DOHH2 (cell line): ENCODE results near the gene ATP2B2.

Experiments
- H3F3A ChIP-seq: fragments of 200-600 bp; sonication (generic), shearing (Covaris generic); 2 replicates; pipeline ENCODE4 v1.6.0; 2016; ENCODE audit warnings: antibody characterized with exemption, mild to moderate bottlenecking; ENCODE audit not compliant: control insufficient read depth, insufficient read depth
- H3K27ac ChIP-seq: fragments of 200-600 bp; sonication (generic); 2 replicates; pipeline ENCODE4 v1.5.1; 2014; ENCODE audit warnings: low read depth, mild to moderate bottlenecking, low read length, moderate library complexity
- H3K27me3 ChIP-seq: fragments of 200-600 bp; sonication (generic); 2 replicates; pipeline ENCODE4 v1.6.1; 2014; ENCODE audit warnings: mild to moderate bottlenecking, low read length, mixed read lengths; ENCODE audit not compliant: control insufficient read depth
- H3K36me3 ChIP-seq: fragments of 200-600 bp; sonication (generic); 2 replicates; pipeline ENCODE4 v1.6.1; 2014; ENCODE audit warnings: mild to moderate bottlenecking, low read length, moderate library complexity, mixed read lengths; ENCODE audit not compliant: control insufficient read depth
- H3K4me1 ChIP-seq: fragments of 200-600 bp; sonication (generic); 2 replicates; pipeline ENCODE4 v1.6.1; 2014; ENCODE audit warnings: mild to moderate bottlenecking, low read length, mixed read lengths; ENCODE audit not compliant: control insufficient read depth
- H3K4me2 ChIP-seq: fragments of 200-600 bp; sonication (generic); 2 replicates; pipeline ENCODE4 v1.6.0; 2014; ENCODE audit warnings: mild to moderate bottlenecking, low read length, moderate library complexity
- H3K4me3 ChIP-seq: fragments of 200-600 bp; sonication (generic); 2 replicates; pipeline ENCODE4 v1.5.1; 2014; ENCODE audit warnings: mild to moderate bottlenecking, low read length, mixed read lengths
- H3K79me2 ChIP-seq: fragments of 200-600 bp; sonication (generic); 2 replicates; pipeline ENCODE4 v1.6.1; 2014; ENCODE audit warnings: mild to moderate bottlenecking, low read length, mixed read lengths; ENCODE audit not compliant: control insufficient read depth
- H3K9me2 ChIP-seq: fragments of 200-600 bp; sonication (generic); replicated peaks from 2 replicates; pipeline ENCODE4 v1.6.1; 2014; ENCODE audit warnings: mild to moderate bottlenecking, low read length, mixed read lengths; ENCODE audit not compliant: control insufficient read depth
- H3K9me3 ChIP-seq: fragments of 200-600 bp; sonication (generic); 2 replicates; pipeline ENCODE4 v1.6.1; 2014; ENCODE audit warnings: antibody characterized with exemption, low read length, mixed read lengths; ENCODE audit not compliant: control insufficient read depth, insufficient read depth
- H4K20me1 ChIP-seq: fragments of 200-600 bp; sonication (generic); 2 replicates; pipeline ENCODE4 v1.6.0; 2014; ENCODE audit warnings: low read depth, mild to moderate bottlenecking, antibody characterized with exemption, low read length, moderate library complexity; ENCODE audit not compliant: control insufficient read depth, insufficient read depth
- CTCF ChIP-seq: fragments of 200-600 bp; sonication (generic); IDR thresholded peaks from one replicate; pipeline ENCODE4 v1.5.1; 2014; ENCODE audit warnings: antibody characterized with exemption, mild to moderate bottlenecking, low read depth, low read length; ENCODE audit not compliant: poor library complexity, severe bottlenecking
- EZH2phosphoT487 ChIP-seq: fragments of 200-600 bp; sonication (generic); IDR thresholded peaks from 2 replicates; pipeline ENCODE4 v1.6.1; 2017; ENCODE audit warnings: borderline replicate concordance, mild to moderate bottlenecking, antibody characterized with exemption, low read length, moderate library complexity, mixed read lengths

The ATP2B2 gene

GRCh38 chr3:10417847-10418246, 87.5 kb downstream of the ATP2B2 start:
- Histone ChIP-seq H3K4me1 (peaks cover 6% of the 10 kb centered on the region; the same call in 1 of the 2 replicates), H3K79me2 (no peaks in the 10 kb centered on the region), H3K9me2 (no peaks in the 10 kb centered on the region), H4K20me1 (no peaks in the 10 kb centered on the region), H3K27me3 (0 out of 2 replicates have a peak, but pooled peaks cover 6% of the 10 kb centered on the region), H3K4me2 (no peak overlapping the region), H3K4me3 (no peak overlapping the region), H3F3A (no peaks in the 10 kb centered on the region), H3K9me3 (no peaks in the 10 kb centered on the region), H3K27ac (no peak overlapping the region), H3K36me3 (no peaks in the 10 kb centered on the region)
- no peak for TF ChIP-seq EZH2phosphoT487
- TF ChIP-seq CTCF = no peak

GRCh38 chr3:10416730-10417300, 88.6 kb downstream of the ATP2B2 start:
- 0 out of 2 replicates have a peak, but pooled peaks cover 4% of the 10 kb centered on the region for H3K27me3 ChIP-seq
- H3K79me2 ChIP-seq = no peaks in the 10 kb centered on the region
- no peaks in the 10 kb centered on the region for H3K36me3 ChIP-seq
- H3K9me3 ChIP-seq = no peaks in the 10 kb centered on the region
- TF ChIP-seq CTCF = no peak
- TF ChIP-seq EZH2phosphoT487 = no peak
- H3K4me2 ChIP-seq = no peak overlapping the region
- peaks cover 6% of the 10 kb centered on the region; the same call in 1 of the 2 replicates for H3K4me1 ChIP-seq
- H3K9me2 ChIP-seq = no peaks in the 10 kb centered on the region
- H4K20me1 ChIP-seq = no peaks in the 10 kb centered on the region
- H3F3A ChIP-seq = no peaks in the 10 kb centered on the region
- no peak overlapping the region for H3K4me3 ChIP-seq
- no peak overlapping the region for H3K27ac ChIP-seq

- H3K27me3 ChIP-seq = 0 out of 2 replicates have a peak, but pooled peaks cover 3% of the 10 kb centered on the region
- no peaks in the 10 kb centered on the region for H4K20me1 ChIP-seq
- no peak overlapping the region for H3K4me3 ChIP-seq
- H3K4me2 ChIP-seq = no peak overlapping the region
- no peaks in the 10 kb centered on the region for H3F3A ChIP-seq
- no peaks in the 10 kb centered on the region for H3K36me3 ChIP-seq
- no peaks in the 10 kb centered on the region for H3K9me3 ChIP-seq
- H3K9me2 ChIP-seq = no peaks in the 10 kb centered on the region
- TF ChIP-seq EZH2phosphoT487 (no peak), CTCF (no peak)
- H3K4me1 ChIP-seq = no peaks in the 10 kb centered on the region
- H3K27ac ChIP-seq = no peak overlapping the region
- no peaks in the 10 kb centered on the region for H3K79me2 ChIP-seq
Measured at GRCh38 chr3:10413041-10413440, 92.3 kb downstream of the ATP2B2 start.
